ENCODE results near the gene ACSF3.

DNA sequence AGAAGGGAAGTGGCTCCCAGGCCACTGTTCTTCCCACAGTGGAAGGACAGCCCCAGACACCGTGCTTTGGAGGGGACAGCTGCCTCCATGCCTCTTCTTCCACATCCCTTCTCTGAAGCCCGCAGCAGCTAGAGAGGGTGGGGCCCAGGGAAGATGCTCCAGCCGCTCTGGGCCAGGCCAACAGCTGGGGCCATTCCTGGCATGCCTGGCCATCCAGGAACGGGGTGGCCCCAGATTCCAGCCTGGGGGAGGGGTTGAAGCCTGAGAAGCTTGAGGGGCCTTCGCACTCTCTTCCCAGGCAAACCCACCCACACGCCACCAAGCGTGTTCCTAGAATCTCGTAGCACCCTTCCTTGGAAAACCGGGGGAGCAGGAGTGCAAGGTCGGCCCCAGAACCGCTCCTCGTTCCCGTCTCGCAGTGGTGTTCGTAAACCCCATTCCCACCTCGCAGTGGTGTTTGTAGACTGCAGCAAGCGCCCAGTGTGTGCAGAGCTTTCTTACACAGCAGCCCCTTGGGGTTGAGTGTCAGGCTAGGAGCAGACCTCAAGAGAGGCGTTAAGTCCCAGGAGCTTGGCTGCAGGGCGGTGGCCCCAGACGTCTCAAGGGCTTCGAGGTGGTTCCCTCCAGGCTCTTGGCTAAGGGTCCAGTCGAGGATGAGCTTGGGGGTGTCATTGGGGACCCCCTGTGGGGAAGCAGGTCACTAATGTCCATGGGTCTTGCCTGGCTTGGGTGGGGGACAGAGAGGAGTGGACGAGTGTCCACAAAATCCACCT, 80.6 kb downstream of the ACSF3 start:
- TF ChIP-seq ZNF777 (tag by site-specific recombination; IDR thresholded peaks at IDR 0.05; ENCODE audit: borderline replicate concordance) (no peak), ZNF624 (tag by site-specific recombination; IDR thresholded peaks at IDR 0.05) (no peak), CTCF (tag by site-specific recombination; IDR thresholded peaks at IDR 0.05) (no peak), YY1 (tag by site-specific recombination; IDR thresholded peaks at IDR 0.05) (no peak), ZNF223 (tag by site-specific recombination; IDR thresholded peaks at IDR 0.05) (no peak), ZNF501 (tag by site-specific recombination; IDR thresholded peaks at IDR 0.05) (no peak), RBAK (tag by site-specific recombination; IDR thresholded peaks at IDR 0.05) (no peak), SCRT1 (tag by site-specific recombination; IDR thresholded peaks at IDR 0.05; ENCODE audit: borderline replicate concordance) (no peak), KLF7 (tag by site-specific recombination; IDR thresholded peaks at IDR 0.05; ENCODE audit: borderline replicate concordance) (no peak), ZNF837 (tag by site-specific recombination; IDR thresholded peaks at IDR 0.05) (no peak)
- TF ChIP-seq, protein P1, sequence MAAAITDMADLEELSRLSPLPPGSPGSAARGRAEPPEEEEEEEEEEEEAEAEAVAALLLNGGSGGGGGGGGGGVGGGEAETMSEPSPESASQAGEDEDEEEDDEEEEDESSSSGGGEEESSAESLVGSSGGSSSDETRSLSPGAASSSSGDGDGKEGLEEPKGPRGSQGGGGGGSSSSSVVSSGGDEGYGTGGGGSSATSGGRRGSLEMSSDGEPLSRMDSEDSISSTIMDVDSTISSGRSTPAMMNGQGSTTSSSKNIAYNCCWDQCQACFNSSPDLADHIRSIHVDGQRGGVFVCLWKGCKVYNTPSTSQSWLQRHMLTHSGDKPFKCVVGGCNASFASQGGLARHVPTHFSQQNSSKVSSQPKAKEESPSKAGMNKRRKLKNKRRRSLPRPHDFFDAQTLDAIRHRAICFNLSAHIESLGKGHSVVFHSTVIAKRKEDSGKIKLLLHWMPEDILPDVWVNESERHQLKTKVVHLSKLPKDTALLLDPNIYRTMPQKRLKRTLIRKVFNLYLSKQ (tag by site-specific recombination; IDR thresholded peaks at IDR 0.05; ENCODE audit: borderline replicate concordance), result no peak
- TF ChIP-seq, protein P2, sequence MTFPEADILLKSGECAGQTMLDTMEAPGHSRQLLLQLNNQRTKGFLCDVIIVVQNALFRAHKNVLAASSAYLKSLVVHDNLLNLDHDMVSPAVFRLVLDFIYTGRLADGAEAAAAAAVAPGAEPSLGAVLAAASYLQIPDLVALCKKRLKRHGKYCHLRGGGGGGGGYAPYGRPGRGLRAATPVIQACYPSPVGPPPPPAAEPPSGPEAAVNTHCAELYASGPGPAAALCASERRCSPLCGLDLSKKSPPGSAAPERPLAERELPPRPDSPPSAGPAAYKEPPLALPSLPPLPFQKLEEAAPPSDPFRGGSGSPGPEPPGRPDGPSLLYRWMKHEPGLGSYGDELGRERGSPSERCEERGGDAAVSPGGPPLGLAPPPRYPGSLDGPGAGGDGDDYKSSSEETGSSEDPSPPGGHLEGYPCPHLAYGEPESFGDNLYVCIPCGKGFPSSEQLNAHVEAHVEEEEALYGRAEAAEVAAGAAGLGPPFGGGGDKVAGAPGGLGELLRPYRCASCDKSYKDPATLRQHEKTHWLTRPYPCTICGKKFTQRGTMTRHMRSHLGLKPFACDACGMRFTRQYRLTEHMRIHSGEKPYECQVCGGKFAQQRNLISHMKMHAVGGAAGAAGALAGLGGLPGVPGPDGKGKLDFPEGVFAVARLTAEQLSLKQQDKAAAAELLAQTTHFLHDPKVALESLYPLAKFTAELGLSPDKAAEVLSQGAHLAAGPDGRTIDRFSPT (tag by site-specific recombination; IDR thresholded peaks at IDR 0.05), result no peak
